ENCODE measurements around the gene NTRK3.

NTRK3 gene

DNA sequence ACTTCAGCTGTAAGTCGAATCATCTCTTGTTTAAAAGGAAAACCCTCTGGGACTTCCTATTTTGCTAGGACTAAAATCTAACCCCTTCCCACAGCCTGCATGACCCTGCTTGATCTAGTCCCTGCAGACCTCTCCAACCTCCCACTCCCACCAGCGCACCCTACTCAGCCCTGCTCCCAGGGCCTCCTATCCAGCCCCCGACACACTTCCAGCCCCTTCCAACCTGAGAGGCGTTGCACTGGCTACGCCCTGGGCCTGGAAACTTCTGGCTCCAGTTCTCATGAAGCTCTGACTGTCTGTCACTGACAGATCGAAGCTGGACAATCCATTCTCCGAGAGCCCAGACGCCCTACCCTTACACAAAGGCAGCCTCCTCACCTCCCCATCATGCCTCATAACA, 21.8 kb downstream of the NTRK3 start:
- no peak overlapping the region for H3K4me3 ChIP-seq (ENCODE audit: low read depth, low read length)
- DNase-seq (ENCODE audit: low read depth): no peak

DNA sequence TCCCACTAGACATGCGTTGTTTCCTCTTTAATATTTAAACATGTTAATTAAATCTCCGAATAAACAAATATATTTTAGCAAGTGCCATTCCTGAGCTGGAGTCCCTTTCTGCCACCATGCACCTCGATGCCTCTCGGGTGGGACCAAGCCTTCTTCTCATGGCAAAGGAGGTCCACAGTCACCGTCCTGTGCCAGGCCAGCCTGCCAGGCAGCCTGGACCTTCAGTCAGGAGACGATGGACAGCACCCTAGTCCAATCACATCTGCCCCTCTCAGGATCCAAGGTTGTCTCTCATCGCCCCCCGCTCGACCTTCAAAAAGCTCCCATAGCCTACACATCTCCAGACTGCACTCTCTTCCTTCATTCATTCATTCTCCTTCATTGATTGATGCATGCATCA, 22.6 kb downstream of the NTRK3 start:
- DNase-seq (ENCODE audit: low read depth): no peak
- no peak overlapping the region for H3K4me3 ChIP-seq (ENCODE audit: low read depth, low read length)

DNA sequence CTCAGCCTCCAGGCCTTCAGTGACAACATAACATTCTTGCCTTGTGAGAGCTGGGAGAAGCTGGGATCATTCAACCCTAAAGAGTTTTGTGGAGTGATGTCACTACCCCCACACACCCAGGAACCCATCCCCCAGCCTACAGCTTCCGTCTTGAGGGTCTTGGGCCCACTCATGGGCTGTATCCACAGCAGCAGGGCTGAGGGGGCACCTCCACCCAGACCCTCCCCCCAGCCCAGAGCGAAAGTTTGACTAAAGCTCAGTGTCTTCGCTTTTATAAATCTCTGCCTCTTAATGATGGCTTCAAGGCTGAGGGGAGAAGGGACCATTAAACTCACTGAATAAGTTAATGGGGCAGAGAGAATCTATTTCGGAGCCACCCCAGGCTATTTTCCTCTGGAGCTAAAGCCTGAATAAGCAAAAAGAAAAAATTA, 23.8 kb downstream of the NTRK3 start:
- no peak overlapping the region for H3K4me3 ChIP-seq (ENCODE audit: low read depth, low read length)
- no peak for DNase-seq (ENCODE audit: low read depth)

DNA sequence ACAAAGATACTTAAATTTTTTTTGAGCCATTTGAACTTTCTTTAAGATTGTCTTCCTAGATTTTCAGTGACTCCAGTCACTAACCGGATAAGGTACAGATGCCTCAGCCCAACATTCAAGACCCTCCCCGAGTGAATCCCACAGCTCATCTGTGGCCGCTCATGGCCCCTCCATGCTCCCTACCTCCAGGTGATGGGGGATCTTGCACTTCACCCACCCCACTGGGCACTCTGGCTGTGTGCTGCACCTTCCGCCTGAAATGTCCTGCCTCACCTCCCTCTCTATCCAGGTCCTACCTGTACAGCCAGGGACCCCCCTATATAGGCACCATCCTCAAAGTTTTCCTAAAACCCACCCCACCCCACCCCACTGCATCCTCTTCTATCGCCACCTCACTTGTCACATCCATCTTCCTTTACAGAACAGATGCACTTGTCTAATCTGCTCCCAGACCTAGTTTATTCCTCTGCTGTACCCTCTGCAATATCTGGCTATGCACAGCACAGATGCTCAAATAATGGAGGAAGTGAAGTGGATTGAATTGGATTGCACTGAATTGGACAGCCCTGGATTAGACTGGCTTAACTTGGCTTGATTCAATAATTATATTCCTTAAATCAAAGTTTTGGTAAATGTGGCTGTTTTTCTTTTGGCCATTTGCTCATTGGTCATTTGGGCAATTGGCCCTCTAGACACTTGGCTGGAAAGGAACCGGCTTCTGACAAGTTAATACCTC, 24.5 kb downstream of the NTRK3 start:
- no peak overlapping the region for H3K4me3 ChIP-seq (ENCODE audit: low read depth, low read length)
- no peak for DNase-seq (ENCODE audit: low read depth)

DNA sequence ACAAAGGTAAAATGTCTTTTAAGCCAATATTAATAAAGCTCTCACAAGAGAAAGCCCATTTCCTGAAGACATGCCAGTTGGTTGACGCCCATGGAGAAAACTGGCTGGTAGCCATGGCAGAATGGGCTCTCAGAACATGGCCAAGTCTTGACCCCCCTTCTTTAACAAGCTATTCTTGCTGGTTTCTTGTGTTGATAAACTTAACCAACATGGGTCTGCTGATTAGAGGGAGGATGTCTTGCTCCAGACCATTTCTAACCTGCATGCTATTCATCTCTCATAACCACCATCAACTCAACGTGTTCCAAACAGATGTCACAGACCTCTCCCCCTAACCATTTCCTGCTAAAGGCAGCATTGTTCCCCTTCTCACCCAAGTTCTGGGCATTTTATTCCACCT, 25.7 kb downstream of the NTRK3 start:
- DNase-seq (ENCODE audit: low read depth): no peak
- no peak overlapping the region for H3K4me3 ChIP-seq (ENCODE audit: low read depth, low read length)

DNA sequence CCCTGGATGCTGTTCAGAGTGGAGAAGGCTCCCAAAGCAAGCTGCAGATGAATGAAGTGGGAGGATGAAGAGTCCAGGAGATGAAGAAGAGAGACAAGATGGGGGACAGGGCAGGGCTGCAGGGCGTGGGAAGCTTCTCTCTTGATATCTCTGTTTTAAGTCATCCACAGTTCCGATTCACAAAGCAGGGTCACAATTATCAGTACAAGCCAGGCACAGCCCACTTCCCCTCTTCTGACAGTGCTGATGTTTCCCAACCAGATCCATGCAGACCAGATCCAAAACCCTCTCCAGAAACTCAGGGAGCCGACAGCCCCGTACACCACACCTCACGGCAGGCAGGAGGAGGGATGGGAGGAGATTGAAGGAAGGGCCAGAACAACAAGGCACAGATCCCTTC, 31.1 kb downstream of the NTRK3 start:
- no peak overlapping the region for H3K4me3 ChIP-seq (ENCODE audit: low read depth, low read length)
- no peak for DNase-seq (ENCODE audit: low read depth)

DNA sequence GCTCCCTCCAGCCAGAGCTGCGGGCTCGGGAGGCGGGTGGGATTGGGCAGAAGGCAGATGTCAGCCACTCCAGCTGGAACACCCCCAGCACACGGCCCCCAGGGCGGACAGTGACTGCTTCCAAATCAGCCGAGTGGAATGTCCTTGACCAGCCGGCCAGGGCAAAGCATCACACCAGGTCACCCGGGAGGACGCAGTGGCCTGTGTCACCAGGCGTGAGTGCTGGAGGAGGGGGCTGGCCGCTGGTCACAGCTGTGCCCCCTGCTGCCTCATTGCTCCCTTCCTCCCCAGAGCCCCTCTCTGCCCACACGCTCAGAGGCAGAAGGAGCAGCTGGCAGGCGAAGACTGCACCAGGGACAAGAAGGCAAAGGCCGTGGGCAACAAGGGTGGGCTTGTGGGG, 33.5 kb downstream of the NTRK3 start:
- no peak overlapping the region for H3K4me3 ChIP-seq (ENCODE audit: low read depth, low read length)
- no peak for DNase-seq (ENCODE audit: low read depth)

DNA sequence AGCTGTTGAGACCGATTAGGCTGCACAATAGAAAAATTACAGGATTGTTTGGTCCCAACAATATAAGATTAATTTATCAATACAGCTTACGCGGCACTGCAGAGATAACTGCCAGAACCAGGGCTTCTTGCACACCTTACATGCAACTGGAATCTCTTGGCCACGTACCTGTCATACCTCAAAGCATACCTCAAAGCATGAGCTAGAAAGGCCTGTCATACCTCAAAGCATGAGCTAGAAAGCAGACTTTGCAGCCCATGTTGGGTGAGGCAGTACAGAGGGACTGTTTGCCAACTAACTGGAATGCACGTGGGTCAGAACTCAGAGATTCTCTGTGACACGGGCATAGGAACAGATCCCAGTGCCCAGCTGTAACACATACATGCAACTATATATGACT, 34.7 kb downstream of the NTRK3 start:
- H3K4me3 ChIP-seq (ENCODE audit: low read depth, low read length): no peak overlapping the region
- no peak for DNase-seq (ENCODE audit: low read depth)

DNA sequence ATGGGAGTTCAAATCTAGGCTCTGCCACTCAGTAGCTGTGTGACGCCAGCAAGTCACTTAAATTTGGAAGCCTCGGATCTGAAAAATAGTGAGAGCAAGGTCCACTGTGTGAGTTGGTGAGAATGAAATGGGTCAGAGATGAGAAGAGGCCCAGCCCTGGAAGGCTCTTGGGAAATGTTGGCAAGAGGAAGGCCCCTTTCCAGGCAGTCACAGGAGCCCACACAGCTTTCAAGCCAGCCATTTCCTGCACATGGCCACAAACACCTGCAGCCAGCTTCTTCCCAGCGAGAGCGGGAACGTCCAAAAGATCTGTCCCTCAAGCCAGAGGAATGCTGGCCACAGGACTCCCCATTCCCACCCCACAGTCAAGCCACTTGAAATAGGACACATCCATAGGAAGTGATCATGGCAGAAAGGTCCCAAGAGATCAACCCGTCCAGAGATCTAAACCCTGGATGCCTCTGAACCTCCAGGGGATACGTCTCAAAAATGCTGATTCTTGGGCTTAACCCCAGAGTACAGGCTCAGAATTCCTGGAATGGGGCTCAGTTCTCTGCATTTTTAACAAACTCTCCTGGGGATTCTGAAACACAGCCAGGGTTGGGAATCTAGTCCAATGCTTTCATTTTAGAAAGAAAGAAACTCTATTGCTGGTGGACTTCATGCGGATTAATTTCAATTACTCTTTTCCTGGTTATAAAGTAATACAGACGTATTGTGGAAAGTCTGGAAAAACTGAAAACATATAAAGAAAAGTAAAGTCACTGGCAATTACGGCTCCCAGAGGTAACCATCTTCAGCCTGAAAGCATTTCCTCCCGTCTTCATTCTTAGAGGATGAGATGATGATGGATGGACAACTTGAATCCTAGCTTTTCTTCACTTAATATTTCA, 35.9 kb downstream of the NTRK3 start:
- DNase-seq (ENCODE audit: low read depth): no peak
- no peak overlapping the region for H3K4me3 ChIP-seq (ENCODE audit: low read depth, low read length)

DNA sequence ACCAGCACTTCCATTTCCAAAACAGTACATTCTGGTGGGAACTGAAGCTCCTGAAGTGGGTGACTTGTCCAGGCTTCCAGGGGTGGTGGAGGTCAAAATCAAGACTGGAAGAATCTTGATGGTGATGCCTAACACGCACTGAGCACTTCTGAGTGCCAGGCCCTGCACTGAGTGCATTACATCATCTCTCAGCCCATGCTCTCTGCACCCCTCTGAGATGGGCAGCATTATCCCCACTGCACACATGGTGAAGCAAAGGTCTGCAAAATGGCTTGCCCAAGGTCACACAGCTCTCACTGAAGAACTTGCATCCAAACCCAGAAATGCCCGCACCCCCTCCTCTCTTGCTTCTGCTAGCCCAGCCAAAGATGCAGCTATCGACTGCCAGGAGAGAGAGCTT, 36.9 kb downstream of the NTRK3 start:
- no peak for DNase-seq (ENCODE audit: low read depth)
- H3K4me3 ChIP-seq (ENCODE audit: low read depth, low read length): no peak overlapping the region

DNA sequence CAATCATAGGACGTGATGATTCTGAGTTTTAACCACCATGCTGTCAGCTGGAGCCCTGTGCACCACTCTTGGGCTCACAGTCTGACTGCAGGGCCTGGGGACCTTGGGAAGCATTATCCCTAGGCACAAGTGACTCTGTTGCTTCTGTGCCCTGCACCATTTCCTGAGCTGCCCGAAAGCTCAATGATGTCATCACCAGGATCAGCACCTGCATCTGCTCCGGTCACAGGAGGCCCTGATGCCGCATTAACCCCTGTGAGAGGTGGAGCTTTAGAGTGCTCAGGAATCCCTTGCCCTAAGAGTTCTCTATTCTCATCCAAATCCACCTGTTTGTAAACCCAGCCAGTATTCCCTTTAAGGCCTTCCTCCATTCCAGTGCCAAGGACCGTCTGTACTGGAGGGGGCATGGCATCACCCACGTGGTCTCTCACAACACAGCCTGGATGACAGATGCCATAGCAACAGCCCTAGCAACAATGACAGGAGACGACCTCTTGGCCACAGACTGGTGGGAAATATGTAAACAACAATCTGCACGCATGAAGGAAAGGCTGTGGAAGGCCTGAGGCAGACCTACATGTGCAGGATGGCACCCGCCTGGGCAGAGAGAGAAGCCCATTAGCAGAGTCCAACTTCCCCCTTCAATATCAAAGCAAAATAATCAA, 37.9 kb downstream of the NTRK3 start:
- H3K4me3 ChIP-seq (ENCODE audit: low read depth, low read length): no peak overlapping the region
- no peak for DNase-seq (ENCODE audit: low read depth)

DNA sequence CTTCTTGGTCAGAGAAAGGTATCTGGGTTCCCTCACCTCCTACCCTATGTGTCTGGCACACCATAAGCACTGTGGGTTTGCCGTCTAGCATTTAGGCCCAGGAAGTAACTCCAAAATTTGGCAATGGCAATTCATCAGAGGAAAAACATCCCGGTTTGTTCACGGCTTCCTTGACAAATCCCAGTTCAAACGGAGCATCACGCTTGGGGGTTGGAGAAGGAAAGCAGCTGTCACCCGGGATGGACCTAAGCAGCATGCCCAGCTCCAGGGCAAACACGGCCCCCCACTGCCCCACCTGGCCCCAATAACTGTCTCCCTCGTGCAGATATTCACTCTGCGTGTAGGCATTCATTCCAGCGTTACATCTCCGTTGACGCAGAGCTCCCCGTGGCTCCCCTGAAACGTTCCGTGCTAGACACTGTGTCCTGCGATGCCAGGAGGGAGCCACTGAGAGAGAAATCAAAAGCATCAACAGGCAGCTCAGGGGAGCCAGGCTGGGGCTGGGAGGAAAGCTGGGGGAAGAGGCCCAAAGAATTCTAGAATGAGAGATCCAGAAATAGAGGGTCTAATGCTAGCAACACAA, 41.4 kb downstream of the NTRK3 start:
- no peak overlapping the region for H3K4me3 ChIP-seq (ENCODE audit: low read depth, low read length)
- DNase-seq (ENCODE audit: low read depth): no peak

DNA sequence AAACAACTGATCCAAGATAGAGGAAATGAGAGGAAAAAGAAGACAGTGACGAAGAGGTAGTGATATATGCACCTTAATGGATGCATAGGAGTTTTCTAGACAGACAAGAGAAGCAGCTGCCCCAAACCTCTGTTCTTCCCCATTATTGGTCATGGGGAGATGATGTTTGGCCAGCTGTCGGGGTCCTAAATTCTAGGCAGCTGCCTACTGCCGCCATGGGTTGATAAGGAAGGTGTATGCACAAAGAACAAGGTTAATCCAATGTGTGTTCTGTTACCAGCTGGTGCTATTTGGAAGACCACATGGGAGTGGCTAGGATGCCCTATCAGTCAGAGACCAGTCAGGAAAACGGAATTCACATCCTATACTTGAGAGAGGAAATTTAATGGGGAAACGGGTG, 47.4 kb downstream of the NTRK3 start:
- DNase-seq (ENCODE audit: low read depth): no peak
- no peak overlapping the region for H3K4me3 ChIP-seq (ENCODE audit: low read depth, low read length)

DNA sequence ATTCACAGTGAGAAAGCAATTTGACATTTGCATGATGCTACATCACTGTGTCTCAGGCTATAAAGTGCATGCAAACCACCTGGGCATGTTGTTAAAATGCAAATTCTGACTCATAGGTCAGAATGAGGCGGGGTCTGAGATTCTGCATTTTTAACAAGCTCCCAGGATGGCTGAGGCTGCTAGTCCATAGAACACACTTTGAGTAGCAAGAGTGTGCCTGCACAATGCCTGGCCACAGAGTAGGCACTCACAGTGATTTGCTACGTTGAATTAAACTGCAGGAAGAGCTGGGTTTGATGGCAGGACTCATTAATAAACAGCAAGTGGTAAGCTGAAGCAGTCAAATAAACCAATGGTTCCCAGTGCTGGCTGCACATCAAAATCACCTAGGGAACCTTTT, 48.1 kb downstream of the NTRK3 start:
- H3K4me3 ChIP-seq (ENCODE audit: low read depth, low read length): no peak overlapping the region
- DNase-seq (ENCODE audit: low read depth): no peak

DNA sequence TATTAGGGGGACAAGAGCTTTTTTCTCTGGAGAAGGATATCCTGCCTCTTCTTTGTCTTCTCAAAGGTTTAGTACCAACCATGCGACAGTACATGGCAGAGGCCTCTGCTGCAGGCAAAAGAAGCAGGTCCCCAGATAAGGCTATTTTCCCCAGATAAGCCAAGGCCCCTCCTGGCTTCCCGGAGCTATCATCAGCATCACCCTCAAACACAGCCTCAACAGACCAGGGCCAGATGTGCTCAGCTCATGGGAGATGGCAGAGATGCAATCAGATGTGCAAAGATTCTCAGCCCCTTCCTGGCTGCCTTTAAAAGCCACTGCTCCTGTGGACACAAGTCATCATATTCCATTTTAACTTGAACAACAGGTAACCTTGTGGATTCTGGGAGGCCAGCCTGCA, 49.0 kb downstream of the NTRK3 start:
- DNase-seq (ENCODE audit: low read depth): no peak

DNA sequence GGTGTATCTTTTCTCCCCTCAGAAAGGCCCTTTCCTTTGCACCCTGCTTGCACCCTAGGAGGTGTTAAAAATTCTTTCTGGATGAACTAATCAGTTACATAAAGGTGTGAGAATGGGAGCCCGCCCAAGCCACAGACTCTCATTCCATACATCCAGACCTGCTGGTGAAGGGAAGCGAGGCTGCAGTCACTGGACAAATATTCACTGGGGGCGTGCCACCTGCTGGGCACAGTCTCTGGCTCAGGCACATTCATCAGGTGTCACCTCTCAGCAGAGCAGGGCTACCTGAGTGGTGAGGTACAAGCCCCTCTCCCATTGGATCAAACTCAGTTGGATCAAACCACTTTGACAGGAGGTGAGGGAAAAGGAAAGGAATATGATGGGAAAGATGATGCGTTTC, 52.0 kb downstream of the NTRK3 start:
- DNase-seq (ENCODE audit: low read depth): no peak
- H3K4me3 ChIP-seq (ENCODE audit: low read depth, low read length): no peak overlapping the region

More for the DNA sequence above, 49.0 kb downstream of the NTRK3 start:
- H3K4me3 ChIP-seq (ENCODE audit: low read depth, low read length): no peak overlapping the region

DNA sequence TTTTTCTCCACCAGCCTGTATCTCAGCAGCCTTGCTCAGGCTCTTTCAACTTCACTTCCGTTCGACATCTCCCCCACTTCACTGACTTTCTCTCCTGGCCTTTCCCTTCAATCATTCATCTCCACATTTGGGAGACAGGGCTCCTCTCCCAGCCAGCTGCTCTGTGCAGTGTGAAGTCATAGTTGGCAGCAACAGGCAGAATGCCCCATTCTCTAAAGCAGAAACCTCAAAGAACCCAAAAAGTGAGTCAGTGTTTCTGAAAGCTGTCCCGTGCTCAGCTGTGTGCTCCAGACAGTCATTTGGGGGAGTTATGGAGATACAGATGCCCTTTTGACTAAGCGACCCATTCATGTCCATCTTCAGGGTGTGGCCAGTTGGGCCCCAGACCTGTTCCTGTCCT, 54.3 kb downstream of the NTRK3 start:
- no peak for DNase-seq (ENCODE audit: low read depth)
- H3K4me3 ChIP-seq (ENCODE audit: low read depth, low read length): no peak overlapping the region

DNA sequence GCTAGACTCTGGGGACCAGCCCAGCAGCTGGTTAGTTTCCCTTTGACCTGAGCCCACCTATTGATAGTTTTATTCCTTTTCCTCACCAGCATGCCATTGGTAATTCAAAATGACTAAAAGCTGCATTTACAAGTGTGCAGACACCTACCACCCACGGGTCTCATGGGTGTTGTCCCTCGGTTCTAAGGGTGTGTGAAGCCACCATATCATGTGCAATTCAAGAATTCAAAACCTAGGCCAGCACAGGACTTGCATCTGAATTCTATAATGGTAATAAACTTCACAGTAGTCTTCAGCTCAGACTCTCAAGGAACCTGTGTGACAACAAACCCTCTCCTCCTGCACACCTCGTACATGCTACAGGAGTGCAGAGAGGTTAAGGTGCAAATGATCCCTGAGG, 55.3 kb downstream of the NTRK3 start:
- no peak overlapping the region for H3K4me3 ChIP-seq (ENCODE audit: low read depth, low read length)
- DNase-seq (ENCODE audit: low read depth): no peak

DNA sequence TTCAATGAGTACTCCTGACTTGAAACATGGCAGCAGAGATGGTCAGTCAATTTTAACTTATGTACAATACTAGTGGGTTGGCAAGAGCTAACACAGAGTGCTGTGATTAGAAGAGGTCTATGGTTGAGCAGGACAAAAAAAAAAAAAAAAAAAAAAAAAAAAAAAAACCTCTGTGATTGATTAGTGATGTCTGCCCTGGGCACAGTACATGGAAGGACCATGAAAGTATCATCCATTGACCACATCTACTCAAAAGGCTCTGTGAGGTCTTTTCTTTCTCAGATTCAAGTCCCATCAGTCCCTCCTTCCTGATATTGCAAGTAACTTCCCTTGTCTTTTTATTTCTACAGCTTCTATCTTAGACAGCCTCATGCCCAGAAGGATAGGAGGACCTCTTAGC, 59.6 kb downstream of the NTRK3 start:
- H3K4me3 ChIP-seq (ENCODE audit: low read depth, low read length): no peak overlapping the region
- no peak for DNase-seq (ENCODE audit: low read depth)

DNA sequence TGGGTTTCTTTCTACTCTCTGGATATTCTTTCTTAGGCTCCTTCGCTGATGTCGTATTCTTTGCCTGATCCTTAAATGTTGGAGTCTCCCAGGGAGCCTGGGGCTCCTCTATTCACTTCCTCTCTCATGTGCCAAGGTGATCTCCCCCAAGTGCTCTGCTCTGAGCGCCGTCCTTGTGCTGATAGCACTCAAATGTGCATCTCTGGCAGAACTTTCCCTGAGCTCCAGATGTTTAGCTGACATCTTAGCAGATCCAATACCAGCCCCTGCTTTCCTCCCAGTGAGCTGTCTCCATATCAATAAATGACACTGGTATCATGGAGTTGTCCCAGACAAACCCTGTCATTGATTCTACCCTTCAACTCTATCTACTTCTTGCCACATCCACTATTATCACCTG, 62.4 kb downstream of the NTRK3 start:
- H3K4me3 ChIP-seq (ENCODE audit: low read depth, low read length): no peak overlapping the region
- no peak for DNase-seq (ENCODE audit: low read depth)
